ENCODE data around the gene MICALL2. TPM values are rescaled to one million over a fixed set of nuclear protein-coding genes. Genes with fewer than 3 reads are reported as not detected.

Gene MICALL2
- total RNA-seq, 1 experiment from 2014 or later: 15.7 TPM

- no peak for TF ChIP-seq AFF4 (CRISPR knock-in tag; IDR thresholded peaks at IDR 0.05; ENCODE audit: borderline replicate concordance)
- no peak for TF ChIP-seq ETV6 (CRISPR knock-in tag; IDR thresholded peaks at IDR 0.05)
- no peak for TF ChIP-seq FOXJ3 (CRISPR knock-in tag; IDR thresholded peaks at IDR 0.05; ENCODE audit: borderline replicate concordance)
- TF ChIP-seq E2F1 (CRISPR knock-in tag; IDR thresholded peaks at IDR 0.05): no peak
- no peak for TF ChIP-seq FOXK1 (CRISPR knock-in tag; IDR thresholded peaks at IDR 0.05)
- TF ChIP-seq ZNF281 (CRISPR knock-in tag; IDR thresholded peaks at IDR 0.05): no peak
- no peak for TF ChIP-seq ELF4 (CRISPR knock-in tag; IDR thresholded peaks at IDR 0.05; ENCODE audit: low read depth)
- no peak for TF ChIP-seq JAZF1 (CRISPR knock-in tag; IDR thresholded peaks at IDR 0.05)
- no peak for TF ChIP-seq EMX1 (CRISPR knock-in tag; IDR thresholded peaks at IDR 0.05)
- TF ChIP-seq, protein P1, sequence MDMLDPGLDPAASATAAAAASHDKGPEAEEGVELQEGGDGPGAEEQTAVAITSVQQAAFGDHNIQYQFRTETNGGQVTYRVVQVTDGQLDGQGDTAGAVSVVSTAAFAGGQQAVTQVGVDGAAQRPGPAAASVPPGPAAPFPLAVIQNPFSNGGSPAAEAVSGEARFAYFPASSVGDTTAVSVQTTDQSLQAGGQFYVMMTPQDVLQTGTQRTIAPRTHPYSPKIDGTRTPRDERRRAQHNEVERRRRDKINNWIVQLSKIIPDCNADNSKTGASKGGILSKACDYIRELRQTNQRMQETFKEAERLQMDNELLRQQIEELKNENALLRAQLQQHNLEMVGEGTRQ (CRISPR knock-in tag; IDR thresholded peaks at IDR 0.05): no peak
- TF ChIP-seq, protein P2, sequence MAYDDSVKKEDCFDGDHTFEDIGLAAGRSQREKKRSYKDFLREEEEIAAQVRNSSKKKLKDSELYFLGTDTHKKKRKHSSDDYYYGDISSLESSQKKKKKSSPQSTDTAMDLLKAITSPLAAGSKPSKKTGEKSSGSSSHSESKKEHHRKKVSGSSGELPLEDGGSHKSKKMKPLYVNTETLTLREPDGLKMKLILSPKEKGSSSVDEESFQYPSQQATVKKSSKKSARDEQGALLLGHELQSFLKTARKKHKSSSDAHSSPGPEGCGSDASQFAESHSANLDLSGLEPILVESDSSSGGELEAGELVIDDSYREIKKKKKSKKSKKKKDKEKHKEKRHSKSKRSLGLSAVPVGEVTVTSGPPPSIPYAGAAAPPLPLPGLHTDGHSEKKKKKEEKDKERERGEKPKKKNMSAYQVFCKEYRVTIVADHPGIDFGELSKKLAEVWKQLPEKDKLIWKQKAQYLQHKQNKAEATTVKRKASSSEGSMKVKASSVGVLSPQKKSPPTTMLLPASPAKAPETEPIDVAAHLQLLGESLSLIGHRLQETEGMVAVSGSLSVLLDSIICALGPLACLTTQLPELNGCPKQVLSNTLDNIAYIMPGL (CRISPR knock-in tag; IDR thresholded peaks at IDR 0.05): no peak
- no peak for TF ChIP-seq HMGA2 (CRISPR knock-in tag; IDR thresholded peaks at IDR 0.05)
- TF ChIP-seq, protein P3, sequence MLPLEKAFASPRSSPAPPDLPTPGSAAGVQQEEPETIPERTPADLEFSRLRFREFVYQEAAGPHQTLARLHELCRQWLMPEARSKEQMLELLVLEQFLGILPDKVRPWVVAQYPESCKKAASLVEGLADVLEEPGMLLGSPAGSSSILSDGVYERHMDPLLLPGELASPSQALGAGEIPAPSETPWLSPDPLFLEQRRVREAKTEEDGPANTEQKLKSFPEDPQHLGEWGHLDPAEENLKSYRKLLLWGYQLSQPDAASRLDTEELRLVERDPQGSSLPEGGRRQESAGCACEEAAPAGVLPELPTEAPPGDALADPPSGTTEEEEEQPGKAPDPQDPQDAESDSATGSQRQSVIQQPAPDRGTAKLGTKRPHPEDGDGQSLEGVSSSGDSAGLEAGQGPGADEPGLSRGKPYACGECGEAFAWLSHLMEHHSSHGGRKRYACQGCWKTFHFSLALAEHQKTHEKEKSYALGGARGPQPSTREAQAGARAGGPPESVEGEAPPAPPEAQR (CRISPR knock-in tag; IDR thresholded peaks at IDR 0.05): no peak
- no peak for TF ChIP-seq NFE2L1 (CRISPR knock-in tag; IDR thresholded peaks at IDR 0.05)
- TF ChIP-seq ZNF423 (CRISPR knock-in tag; IDR thresholded peaks at IDR 0.05): no peak
- TF ChIP-seq GTF2I (CRISPR knock-in tag; conservative IDR thresholded peaks at IDR 0.05): no peak
- TF ChIP-seq ARID4B (CRISPR knock-in tag; IDR thresholded peaks at IDR 0.05; ENCODE audit: borderline replicate concordance): no peak
Measured at GRCh38 chr7:1505731-1506550, 46.7 kb upstream of the MICALL2 start (continued).
